ENCODE results near the gene DAGLB. TPM values are rescaled to one million over a fixed set of nuclear protein-coding genes. Genes with fewer than 3 reads are reported as not detected.

The DAGLB gene
- polyA plus RNA-seq, 3 donors, result 15.2 to 47.0 (median 16.4) TPM

DNA sequence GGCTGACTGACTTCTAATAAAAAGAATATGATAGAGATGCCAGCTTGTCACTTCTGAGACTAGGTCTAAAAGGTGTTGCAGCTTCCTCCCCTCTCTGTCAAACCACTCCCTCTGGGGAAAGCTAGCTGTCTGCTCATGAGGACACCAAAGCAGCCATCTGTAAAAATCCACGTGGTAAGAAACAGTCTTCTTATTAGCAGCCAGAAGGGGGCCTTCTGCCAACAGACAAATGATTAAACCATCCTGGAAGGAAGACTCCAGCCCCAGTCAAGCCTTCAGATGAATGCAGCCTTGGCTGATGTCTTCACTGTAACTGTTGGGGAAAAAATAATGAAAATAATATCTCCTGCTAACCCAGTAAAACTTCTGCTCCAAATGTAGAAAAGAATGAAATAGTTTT, 41.9 kb upstream of the DAGLB start:
- no peak overlapping the region for H3K4me3 Mint-ChIP-seq
- TF ChIP-seq, protein P1, sequence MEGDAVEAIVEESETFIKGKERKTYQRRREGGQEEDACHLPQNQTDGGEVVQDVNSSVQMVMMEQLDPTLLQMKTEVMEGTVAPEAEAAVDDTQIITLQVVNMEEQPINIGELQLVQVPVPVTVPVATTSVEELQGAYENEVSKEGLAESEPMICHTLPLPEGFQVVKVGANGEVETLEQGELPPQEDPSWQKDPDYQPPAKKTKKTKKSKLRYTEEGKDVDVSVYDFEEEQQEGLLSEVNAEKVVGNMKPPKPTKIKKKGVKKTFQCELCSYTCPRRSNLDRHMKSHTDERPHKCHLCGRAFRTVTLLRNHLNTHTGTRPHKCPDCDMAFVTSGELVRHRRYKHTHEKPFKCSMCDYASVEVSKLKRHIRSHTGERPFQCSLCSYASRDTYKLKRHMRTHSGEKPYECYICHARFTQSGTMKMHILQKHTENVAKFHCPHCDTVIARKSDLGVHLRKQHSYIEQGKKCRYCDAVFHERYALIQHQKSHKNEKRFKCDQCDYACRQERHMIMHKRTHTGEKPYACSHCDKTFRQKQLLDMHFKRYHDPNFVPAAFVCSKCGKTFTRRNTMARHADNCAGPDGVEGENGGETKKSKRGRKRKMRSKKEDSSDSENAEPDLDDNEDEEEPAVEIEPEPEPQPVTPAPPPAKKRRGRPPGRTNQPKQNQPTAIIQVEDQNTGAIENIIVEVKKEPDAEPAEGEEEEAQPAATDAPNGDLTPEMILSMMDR (IDR thresholded peaks at IDR 0.05), result no peak
- no peaks in the 10 kb centered on the region for H3K27me3 ChIP-seq (ENCODE audit: control insufficient read depth in 2 of 2, insufficient read depth in 2 of 2, low read length in 2 of 2)
- no peak for DNase-seq
- no peak overlapping the region for H3K27ac ChIP-seq (ENCODE audit: low read depth in 1 of 2, low read length in 2 of 2)
- no peaks in the 10 kb centered on the region for H4K20me1 ChIP-seq (ENCODE audit: insufficient read depth, low read length)
- 63% methylated on average over 1 of the region's 1 CpG for WGBS (ENCODE audit: insufficient coverage)
- no peaks in the 10 kb centered on the region for H3K36me3 ChIP-seq (replicated peaks in 1 of 2; ENCODE audit: control insufficient read depth in 1 of 2, insufficient read depth in 2 of 2, low read length in 2 of 2)
- peaks cover under 1% of the 10 kb centered on the region in 2 donors for H3K4me1 ChIP-seq (ENCODE audit: control insufficient read depth in 1 of 2, insufficient read depth in 2 of 2, low read length in 2 of 2)
- H3K79me2 ChIP-seq (ENCODE audit: insufficient read depth, low read length), result no peaks in the 10 kb centered on the region
- no peak overlapping the region for H3K4me3 ChIP-seq (replicated peaks in 1 of 3; ENCODE audit: low read depth in 2 of 3, low read length in 3 of 3)
- H3K27ac Mint-ChIP-seq, result no peak overlapping the region
- H2AFZ ChIP-seq (ENCODE audit: insufficient read depth, low read depth, low read length, poor library complexity, severe bottlenecking), result no peak overlapping the region
- no peaks in the 10 kb centered on the region for H3K36me3 Mint-ChIP-seq
- peaks cover 0 to 19% (median 7%) of the 10 kb centered on the region in 7 donors for H3K9me3 Mint-ChIP-seq
- no peak overlapping the region for H3K4me2 ChIP-seq (replicated peaks; ENCODE audit: extremely low read depth, low read length, poor library complexity, severe bottlenecking)
- no peak overlapping the region for H3K9ac ChIP-seq (ENCODE audit: insufficient read depth, low read length, poor library complexity, severe bottlenecking)
- intact Hi-C loops (cut with micrococcal nuclease), result no loop called here
- peaks cover 3 to 10% (median 4%) of the 10 kb centered on the region in 3 donors for H3K27me3 Mint-ChIP-seq (ENCODE audit: low read depth in 3 of 3)
- peaks cover 0 to 7% of the 10 kb centered on the region in 2 donors for H3K9me3 ChIP-seq (replicated peaks in 1 of 2; ENCODE audit: control insufficient read depth in 1 of 2, insufficient read depth in 1 of 2, low read length in 2 of 2)
- peaks cover 4% of the 10 kb centered on the region for H3K4me1 Mint-ChIP-seq

DNA sequence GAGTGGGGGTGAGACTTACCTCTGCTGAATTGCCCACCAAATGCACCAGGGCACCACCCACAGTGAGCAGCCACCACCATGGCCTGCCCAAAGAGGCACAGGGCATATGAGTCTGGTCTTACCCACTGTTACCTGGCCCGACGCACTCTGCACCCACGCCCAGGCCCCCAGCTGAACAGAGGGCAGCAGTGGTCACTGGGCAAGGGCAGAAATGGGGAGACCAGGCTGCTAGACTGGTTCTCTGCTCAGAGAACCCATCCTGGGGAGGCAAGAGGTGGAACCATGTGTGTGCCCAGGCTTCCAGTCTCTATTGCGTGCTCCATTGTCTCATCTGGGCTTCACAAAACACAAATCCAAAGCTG, 39.4 kb upstream of the DAGLB start:
- 95% methylated on average over 4 of the region's 4 CpGs for WGBS (ENCODE audit: insufficient coverage)
- Mint-ChIP-seq H3K9me3 (peaks cover 0 to 16% (median 7%) of the 10 kb centered on the region in 7 donors), H3K36me3 (peaks cover 0 to 2% of the 10 kb centered on the region in 2 donors), H3K27me3 (ENCODE audit: low read depth in 3 of 3) (peaks cover 0 to 5% (median 4%) of the 10 kb centered on the region in 3 donors), H3K4me1 (peaks cover 16% of the 10 kb centered on the region), H3K4me3 (no peak overlapping the region), H3K27ac (no peak overlapping the region)
- Histone ChIP-seq H2AFZ (ENCODE audit: insufficient read depth, low read depth, low read length, poor library complexity, severe bottlenecking) (no peak overlapping the region), H3K27me3 (ENCODE audit: control insufficient read depth in 2 of 2, insufficient read depth in 2 of 2, low read length in 2 of 2) (no peaks in the 10 kb centered on the region), H4K20me1 (ENCODE audit: insufficient read depth, low read length) (peaks cover 10% of the 10 kb centered on the region), H3K36me3 (replicated peaks in 1 of 2; ENCODE audit: control insufficient read depth in 1 of 2, insufficient read depth in 2 of 2, low read length in 2 of 2) (no peaks in the 10 kb centered on the region), H3K4me2 (replicated peaks; ENCODE audit: extremely low read depth, low read length, poor library complexity, severe bottlenecking) (no peak overlapping the region), H3K9ac (ENCODE audit: insufficient read depth, low read length, poor library complexity, severe bottlenecking) (no peak overlapping the region), H3K27ac (ENCODE audit: low read depth in 1 of 2, low read length in 2 of 2) (no peak overlapping the region), H3K79me2 (ENCODE audit: insufficient read depth, low read length) (peaks cover 17% of the 10 kb centered on the region), H3K4me1 (ENCODE audit: control insufficient read depth in 1 of 2, insufficient read depth in 2 of 2, low read length in 2 of 2) (peaks cover 14 to 15% of the 10 kb centered on the region in 2 donors), H3K4me3 (replicated peaks in 1 of 3; ENCODE audit: low read depth in 2 of 3, low read length in 3 of 3) (no peak overlapping the region), H3K9me3 (replicated peaks in 1 of 2; ENCODE audit: control insufficient read depth in 1 of 2, insufficient read depth in 1 of 2, low read length in 2 of 2) (peaks cover 0 to 7% of the 10 kb centered on the region in 2 donors)
- TF ChIP-seq, protein P1 (IDR thresholded peaks at IDR 0.05), result no peak
- intact Hi-C loops (cut with micrococcal nuclease), result no loop called here
- DNase-seq, result no peak

All from CD14-positive monocyte (primary cell).